Measurements from ENCODE around the gene NFATC2. TPM values are rescaled to one million over a fixed set of nuclear protein-coding genes. Genes with fewer than 3 reads are reported as not detected.
"Not testable (repeated sequence)": the region's sequence is repeated elsewhere in the genome, so short reads cannot be mapped to it uniquely, and the experiment has no call there.

The NFATC2 gene
- total RNA-seq, 2 experiments from 2014 or later: 35.8 to 36.5 TPM

- ChIA-PET CTCF (no interaction called here), POLR2A (no interaction called here)
- no peaks in the 10 kb centered on the region for H3K9me3 Mint-ChIP-seq
- H3K36me3 Mint-ChIP-seq: peaks cover 71% of the 10 kb centered on the region
- H3K4me1 Mint-ChIP-seq (ENCODE audit: low read depth): peaks cover 66% of the 10 kb centered on the region
- DNase-seq: no peak
- H3K27me3 Mint-ChIP-seq: no peaks in the 10 kb centered on the region
- H3K27ac Mint-ChIP-seq: no peak overlapping the region
- intact Hi-C loops (cut with micrococcal nuclease): no loop called here
- no peak overlapping the region for H3K4me3 Mint-ChIP-seq
These were observed 74.4 kb downstream of the NFATC2 start for GRCh38 chr20:51467956-51468626.

GRCh38 chr20:51463998-51464397 lies 78.5 kb downstream of the NFATC2 start:
- ChIA-PET POLR2A (no interaction called here), CTCF (interaction anchor here (1.0 to 2.0 kb wide), 2 partner anchors 9 to 131 kb away, joined by 3 to 8 read pairs; no protein-coding TSS in a partner anchor)
- peak overlapping the region; percentile 42 for H3K27ac Mint-ChIP-seq

GRCh38 chr20:51463560-51463959 lies 79.0 kb downstream of the NFATC2 start:
- peaks cover 29% of the 10 kb centered on the region for H3K4me1 Mint-ChIP-seq (ENCODE audit: low read depth)
- peak; percentile 43 for DNase-seq
- H3K36me3 Mint-ChIP-seq: peaks cover 57% of the 10 kb centered on the region
- ChIA-PET POLR2A (interaction anchor here (0.6 kb wide), 1 partner anchor 63 kb away, joined by 3 read pairs; no protein-coding TSS in a partner anchor), CTCF (interaction anchor here (0.9 to 2.0 kb wide), 3 partner anchors 9 to 132 kb away, joined by 3 to 8 read pairs (median 3); no protein-coding TSS in a partner anchor)
- peak overlapping the region; percentile 42 for H3K27ac Mint-ChIP-seq
- H3K4me3 Mint-ChIP-seq: no peak overlapping the region
- intact Hi-C loops (cut with micrococcal nuclease): loop anchor here (1.0 kb wide), 1 partner anchor 17 kb away; no protein-coding TSS in a partner anchor
- H3K27me3 Mint-ChIP-seq: no peaks in the 10 kb centered on the region
- H3K9me3 Mint-ChIP-seq: no peaks in the 10 kb centered on the region

More at GRCh38 chr20:51463998-51464397, 78.5 kb downstream of the NFATC2 start:
- peaks cover 58% of the 10 kb centered on the region for H3K36me3 Mint-ChIP-seq
- intact Hi-C loops (cut with micrococcal nuclease): loop anchor here (1.0 kb wide), 1 partner anchor 16 kb away; no protein-coding TSS in a partner anchor
- H3K4me1 Mint-ChIP-seq (ENCODE audit: low read depth): peaks cover 29% of the 10 kb centered on the region
- no peak overlapping the region for H3K4me3 Mint-ChIP-seq
- no peak for DNase-seq
- H3K27me3 Mint-ChIP-seq: no peaks in the 10 kb centered on the region
- H3K9me3 Mint-ChIP-seq: no peaks in the 10 kb centered on the region

- Mint-ChIP-seq H3K36me3 (peaks cover 52% of the 10 kb centered on the region), H3K4me1 (ENCODE audit: low read depth) (peaks cover 27% of the 10 kb centered on the region), H3K4me3 (no peak overlapping the region), H3K27me3 (no peaks in the 10 kb centered on the region), H3K9me3 (no peaks in the 10 kb centered on the region), H3K27ac (no peak overlapping the region)
- ChIA-PET POLR2A (no interaction called here), CTCF (interaction anchor here (0.9 to 2.0 kb wide), 2 partner anchors 45 to 132 kb away, joined by 3 to 8 read pairs; no protein-coding TSS in a partner anchor)
- no peak for DNase-seq
- intact Hi-C loops (cut with micrococcal nuclease): loop anchor here (1.0 kb wide), 1 partner anchor 18 kb away; no protein-coding TSS in a partner anchor
These were observed 79.8 kb downstream of the NFATC2 start for GRCh38 chr20:51462566-51463276.

GRCh38 chr20:51461846-51462245 lies 80.7 kb downstream of the NFATC2 start:
- intact Hi-C loops (cut with micrococcal nuclease); CTCF ChIA-PET; H3K27me3 Mint-ChIP-seq; H3K9me3 Mint-ChIP-seq; H3K27ac Mint-ChIP-seq; H3K4me3 Mint-ChIP-seq; POLR2A ChIA-PET; DNase-seq: not testable (repeated sequence)
- peaks cover 33% of the 10 kb centered on the region for H3K4me1 Mint-ChIP-seq (ENCODE audit: low read depth)
- H3K36me3 Mint-ChIP-seq: peaks cover 55% of the 10 kb centered on the region

GRCh38 chr20:51461306-51461705 lies 81.2 kb downstream of the NFATC2 start:
- Mint-ChIP-seq H3K4me1 (ENCODE audit: low read depth) (peaks cover 39% of the 10 kb centered on the region), H3K27ac (no peak overlapping the region), H3K4me3 (no peak overlapping the region), H3K36me3 (peaks cover 56% of the 10 kb centered on the region), H3K27me3 (no peaks in the 10 kb centered on the region), H3K9me3 (no peaks in the 10 kb centered on the region)
- intact Hi-C loops (cut with micrococcal nuclease): no loop called here
- no peak for DNase-seq
- POLR2A ChIA-PET: no interaction called here
- CTCF ChIA-PET: no interaction called here

GRCh38 chr20:51460569-51461265 lies 81.8 kb downstream of the NFATC2 start:
- H3K4me1 Mint-ChIP-seq (ENCODE audit: low read depth): peaks cover 41% of the 10 kb centered on the region
- no peaks in the 10 kb centered on the region for H3K9me3 Mint-ChIP-seq
- intact Hi-C loops (cut with micrococcal nuclease): no loop called here
- peak overlapping the region; percentile 23 for H3K27ac Mint-ChIP-seq
- H3K27me3 Mint-ChIP-seq: no peaks in the 10 kb centered on the region
- DNase-seq: no peak
- H3K4me3 Mint-ChIP-seq: no peak overlapping the region
- peaks cover 53% of the 10 kb centered on the region for H3K36me3 Mint-ChIP-seq
- ChIA-PET POLR2A (interaction anchor here (0.9 kb wide), 1 partner anchor 27 kb away, joined by 3 read pairs; no protein-coding TSS in a partner anchor), CTCF (no interaction called here)

GRCh38 chr20:51460163-51460562 lies 82.4 kb downstream of the NFATC2 start:
- H3K27ac Mint-ChIP-seq: no peak overlapping the region
- no peaks in the 10 kb centered on the region for H3K9me3 Mint-ChIP-seq
- no peaks in the 10 kb centered on the region for H3K27me3 Mint-ChIP-seq
- H3K4me3 Mint-ChIP-seq: no peak overlapping the region
- no peak for DNase-seq
- intact Hi-C loops (cut with micrococcal nuclease): no loop called here
- CTCF ChIA-PET: no interaction called here
- peaks cover 51% of the 10 kb centered on the region for H3K36me3 Mint-ChIP-seq
- POLR2A ChIA-PET: interaction anchor here (0.9 kb wide), 1 partner anchor 26 kb away, joined by 3 read pairs; no protein-coding TSS in a partner anchor
- H3K4me1 Mint-ChIP-seq (ENCODE audit: low read depth): peaks cover 40% of the 10 kb centered on the region

- no peaks in the 10 kb centered on the region for H3K9me3 Mint-ChIP-seq
- peaks cover 56% of the 10 kb centered on the region for H3K36me3 Mint-ChIP-seq
- H3K27ac Mint-ChIP-seq: no peak overlapping the region
- DNase-seq: no peak
- CTCF ChIA-PET: no interaction called here
- no peak overlapping the region for H3K4me3 Mint-ChIP-seq
- intact Hi-C loops (cut with micrococcal nuclease): no loop called here
- peaks cover 31% of the 10 kb centered on the region for H3K4me1 Mint-ChIP-seq (ENCODE audit: low read depth)
- H3K27me3 Mint-ChIP-seq: no peaks in the 10 kb centered on the region
- POLR2A ChIA-PET: no interaction called here
These were observed 83.6 kb downstream of the NFATC2 start for GRCh38 chr20:51458751-51459439.

GRCh38 chr20:51457533-51457932 lies 85.0 kb downstream of the NFATC2 start:
- H3K27me3 Mint-ChIP-seq: no peaks in the 10 kb centered on the region
- H3K36me3 Mint-ChIP-seq: peaks cover 56% of the 10 kb centered on the region
- H3K4me3 Mint-ChIP-seq: no peak overlapping the region
- POLR2A ChIA-PET: interaction anchor here (1.2 kb wide), 1 partner anchor 25 kb away, joined by 4 read pairs; no protein-coding TSS in a partner anchor
- H3K9me3 Mint-ChIP-seq: no peaks in the 10 kb centered on the region
- intact Hi-C loops (cut with micrococcal nuclease): no loop called here
- no peak for DNase-seq
- H3K27ac Mint-ChIP-seq: peak overlapping the region; percentile 56
- CTCF ChIA-PET: interaction anchor here (1.0 kb wide), 2 partner anchors 85 to 663 kb away, joined by 3 to 4 read pairs; partner anchors contain the start of genes BCAS4 and NFATC2
- H3K4me1 Mint-ChIP-seq (ENCODE audit: low read depth): peaks cover 26% of the 10 kb centered on the region

Data from activated CD4-positive, alpha-beta memory T cell treated with anti-CD3 and anti-CD28 coated beads for 36 hours (primary cell).